ENCODE results near the gene BPI.
"Not testable (repeated sequence)": the region's sequence is repeated elsewhere in the genome, so short reads cannot be mapped to it uniquely, and the experiment has no call there.

The BPI gene

GRCh38 chr20:38331245-38331644, 27.3 kb downstream of the BPI start:
- DNase-seq (ENCODE audit: insufficient read length, low spot score) (no peak), FAIRE-seq (no peak)

DNA sequence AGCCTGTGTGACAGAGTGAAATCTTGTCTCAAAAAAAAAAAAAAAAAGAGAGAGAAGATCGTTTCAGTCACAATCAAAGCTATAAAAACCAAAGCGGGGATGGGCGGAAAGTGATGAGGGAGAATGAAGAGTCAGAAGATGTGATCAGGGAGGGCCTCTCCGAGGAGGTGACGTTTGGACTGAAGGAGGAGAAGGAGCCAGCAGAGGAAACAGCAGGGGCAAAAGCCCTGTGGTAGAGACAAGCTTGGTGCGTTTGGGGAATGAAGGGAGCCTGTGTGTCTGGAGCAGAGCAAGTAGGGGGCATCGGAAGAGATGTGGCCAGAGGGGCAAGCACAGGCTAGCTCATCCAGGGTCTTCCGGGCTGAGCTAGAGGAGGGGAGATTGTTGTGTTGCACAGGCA, 27.9 kb downstream of the BPI start:
- FAIRE-seq, result no peak
- DNase-seq (ENCODE audit: insufficient read length, low spot score), result no peak

- FAIRE-seq, result no peak
- DNase-seq (ENCODE audit: insufficient read length, low spot score), result no peak
Measured at GRCh38 chr20:38334016-38334415, 30.1 kb downstream of the BPI start.

GRCh38 chr20:38336726-38337125, 32.8 kb downstream of the BPI start:
- no peak for FAIRE-seq
- DNase-seq (ENCODE audit: insufficient read length, low spot score), result no peak

GRCh38 chr20:38337561-38338140, 33.7 kb downstream of the BPI start:
- no peak for FAIRE-seq
- DNase-seq (ENCODE audit: insufficient read length, low spot score), result no peak

- DNase-seq (ENCODE audit: insufficient read length, low spot score) (no peak), FAIRE-seq (no peak)
Measured at GRCh38 chr20:38338849-38339520, 35.0 kb downstream of the BPI start.

DNA sequence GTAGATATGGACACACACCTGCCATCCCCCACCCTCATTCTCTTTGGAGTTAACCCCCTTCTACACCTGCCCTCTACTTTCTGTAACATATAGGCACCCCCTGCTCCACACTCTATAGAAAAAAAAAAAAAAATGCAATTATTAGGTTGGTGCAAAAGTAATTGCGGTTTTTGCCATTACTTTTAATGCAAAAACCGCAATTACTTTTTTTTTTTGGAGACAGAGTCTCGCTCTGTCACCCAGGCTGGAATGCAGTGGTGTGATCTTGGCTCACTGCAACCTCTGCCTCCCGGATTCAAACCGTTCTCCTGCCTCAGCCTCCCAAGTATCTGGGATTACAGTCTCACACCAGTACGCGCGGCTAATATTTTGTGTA, 35.6 kb downstream of the BPI start:
- not testable (repeated sequence) for DNase-seq (ENCODE audit: insufficient read length, low spot score); FAIRE-seq

DNA sequence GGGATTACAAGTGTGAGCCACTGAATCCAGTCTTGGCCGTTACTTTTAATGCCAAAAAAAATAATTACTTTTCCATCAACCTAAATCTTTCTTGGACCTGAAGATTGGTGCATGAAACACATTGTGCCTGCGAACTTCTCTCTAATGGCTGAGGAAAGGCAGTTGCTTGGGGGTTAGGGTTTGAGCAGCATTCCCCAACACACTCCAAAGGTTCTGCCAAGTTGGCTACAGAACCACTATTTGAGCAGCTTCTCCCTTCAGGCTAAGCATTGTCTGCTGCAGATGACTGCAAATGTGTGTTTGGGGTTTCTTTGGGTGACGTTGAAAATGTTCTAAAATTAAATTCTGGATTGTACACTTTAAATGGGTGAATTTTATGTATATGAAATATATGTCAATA, 36.0 kb downstream of the BPI start:
- no peak for DNase-seq (ENCODE audit: insufficient read length, low spot score)
- FAIRE-seq, result no peak

- FAIRE-seq (no peak), DNase-seq (ENCODE audit: insufficient read length, low spot score) (no peak)
Measured at GRCh38 chr20:38340693-38341092, 36.7 kb downstream of the BPI start.

DNA sequence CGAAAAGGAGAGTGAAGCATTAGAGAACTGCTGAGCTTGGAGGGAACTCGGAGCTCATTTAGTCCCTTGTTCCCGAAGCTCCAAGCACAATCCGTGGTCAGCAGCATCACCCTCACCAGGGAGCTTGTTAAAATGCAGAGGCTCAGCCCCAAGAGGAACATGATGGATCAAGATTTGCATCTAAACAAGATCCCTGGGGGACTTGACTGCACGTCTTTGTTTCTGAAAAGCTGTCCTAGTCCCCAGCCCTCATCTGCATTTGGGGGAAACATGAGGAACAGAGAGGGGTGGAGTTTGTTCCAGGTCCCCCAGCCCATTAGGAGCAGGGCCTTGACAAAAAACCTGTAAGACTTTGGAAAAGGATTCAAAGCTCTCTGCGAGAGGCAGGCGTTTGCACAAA, 38.3 kb downstream of the BPI start:
- DNase-seq (ENCODE audit: insufficient read length, low spot score), result no peak
- no peak for FAIRE-seq

GRCh38 chr20:38342713-38343310, 38.9 kb downstream of the BPI start:
- DNase-seq (ENCODE audit: insufficient read length, low spot score) (no peak), FAIRE-seq (no peak)

GRCh38 chr20:38343311-38344106, 39.6 kb downstream of the BPI start:
- DNase-seq (ENCODE audit: insufficient read length, low spot score) (no peak), FAIRE-seq (no peak)

DNA sequence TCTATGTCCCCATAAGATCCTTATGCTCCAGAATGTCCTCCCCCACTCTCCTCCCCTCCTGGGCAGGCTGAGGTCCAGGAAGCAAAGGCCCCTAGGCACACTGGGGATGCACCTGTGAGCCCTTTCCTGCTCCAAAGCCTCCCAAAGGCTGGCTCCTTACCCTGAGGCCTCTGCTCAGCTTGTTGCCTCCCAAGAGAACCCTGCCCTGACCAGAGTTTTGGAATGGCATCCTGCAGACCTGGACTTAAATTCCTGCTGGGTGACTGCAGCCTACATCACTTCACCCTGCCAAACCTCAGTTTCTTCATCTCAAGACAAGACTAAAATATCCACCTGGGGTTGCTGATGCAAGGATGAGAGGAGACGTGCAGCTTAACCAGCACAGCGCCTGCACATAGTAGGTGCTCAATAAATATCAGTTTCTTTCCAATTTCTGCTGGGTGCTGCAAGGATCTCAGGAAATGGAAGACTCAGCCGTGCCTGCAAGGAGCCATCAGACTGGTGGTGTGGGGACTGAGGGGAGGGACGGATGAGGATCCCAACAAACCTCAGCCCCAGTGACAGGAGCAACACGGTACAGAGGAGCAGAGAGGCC, 40.2 kb downstream of the BPI start:
- DNase-seq (ENCODE audit: insufficient read length, low spot score), result no peak
- FAIRE-seq, result no peak

GRCh38 chr20:38345643-38346042, 41.7 kb downstream of the BPI start:
- DNase-seq (ENCODE audit: insufficient read length, low spot score), result no peak
- no peak for FAIRE-seq

- FAIRE-seq (no peak), DNase-seq (ENCODE audit: insufficient read length, low spot score) (no peak)
Measured at GRCh38 chr20:38346247-38346651, 42.3 kb downstream of the BPI start, which contains the start of gene LBP. Gene LBP, plus strand, starts transcription at chr20:38346482. Its CDS starts 35 bp downstream, at chr20:38346517.

DNA sequence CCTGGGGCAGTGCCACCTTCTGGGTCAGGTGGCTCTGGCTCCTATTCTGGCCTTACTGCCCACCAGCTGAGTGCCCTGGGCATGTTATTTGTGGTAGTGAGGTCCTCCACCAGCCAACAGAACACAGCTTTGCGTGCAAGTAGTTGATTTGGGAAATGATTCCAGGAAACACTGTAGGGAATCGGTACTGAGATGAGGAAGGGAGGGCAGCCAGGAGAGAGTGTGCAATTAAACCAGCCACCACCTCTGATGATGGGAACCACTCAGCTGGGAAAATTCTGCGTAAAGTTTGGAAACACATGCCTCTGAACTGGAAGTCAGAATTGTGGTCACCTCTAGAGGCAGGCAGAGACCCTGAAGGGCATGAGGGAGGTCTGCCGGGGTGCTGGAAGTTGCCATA, 42.8 kb downstream of the BPI start:
- FAIRE-seq, result no peak
- no peak for DNase-seq (ENCODE audit: insufficient read length, low spot score)

DNA sequence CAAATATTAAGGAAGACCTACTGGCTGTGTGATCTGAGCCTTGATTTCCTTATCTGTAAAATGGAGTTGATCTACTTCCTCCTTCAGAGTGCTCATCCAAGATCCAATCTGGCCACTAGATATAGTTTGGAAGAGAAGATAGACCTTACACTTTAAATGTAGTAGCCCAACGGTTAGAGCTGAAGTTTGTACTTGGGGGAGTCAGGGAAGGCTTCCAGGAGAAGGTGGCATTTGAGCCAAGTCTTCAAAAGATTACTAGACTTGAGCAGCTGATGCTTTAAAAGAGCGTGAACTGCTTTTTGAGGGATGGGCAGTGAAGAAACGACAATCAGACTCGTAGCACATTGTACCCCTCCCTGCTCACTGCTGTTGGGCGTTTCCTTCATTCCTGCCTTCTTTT, 45.9 kb downstream of the BPI start:
- no peak for FAIRE-seq
- DNase-seq (ENCODE audit: insufficient read length, low spot score), result no peak

GRCh38 chr20:38350879-38351775, 47.2 kb downstream of the BPI start:
- DNase-seq (ENCODE audit: insufficient read length, low spot score), result no peak

GRCh38 chr20:38353316-38353715, 49.4 kb downstream of the BPI start:
- no peak for DNase-seq (ENCODE audit: insufficient read length, low spot score)
- FAIRE-seq, result no peak

More at GRCh38 chr20:38350879-38351775, 47.2 kb downstream of the BPI start:
- no peak for FAIRE-seq

DNA sequence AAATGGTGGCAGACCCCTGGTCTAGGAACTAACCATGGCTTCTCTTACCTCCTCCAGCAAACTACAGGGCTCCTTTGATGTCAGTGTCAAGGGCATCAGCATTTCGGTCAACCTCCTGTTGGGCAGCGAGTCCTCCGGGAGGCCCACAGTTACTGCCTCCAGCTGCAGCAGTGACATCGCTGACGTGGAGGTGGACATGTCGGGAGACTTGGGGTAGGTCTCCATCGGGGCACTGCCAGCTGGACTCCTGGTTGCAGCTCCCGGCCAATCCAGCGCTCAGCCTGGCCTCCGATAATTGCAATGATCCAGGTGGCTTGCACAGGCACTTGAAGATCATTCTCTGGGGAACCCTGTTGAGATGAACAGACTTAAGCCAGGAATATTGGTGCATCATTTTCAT, 50.3 kb downstream of the BPI start:
- FAIRE-seq, result no peak
- no peak for DNase-seq (ENCODE audit: insufficient read length, low spot score)

Measured in GM19239 (cell line).